Fibroblast of lung (primary cell): Measurements from ENCODE around the gene COL4A3.

Experiments used
- EZH2 ChIP-seq: IDR thresholded peaks from 2 replicates; pipeline ENCODE4 v1.5.1; 2012; ENCODE audit warnings: low read length, control low read depth, mild to moderate bottlenecking; ENCODE audit errors: missing control alignments
- TF ChIP-seq, protein P1 (sequence below), 2 donors: IDR thresholded peaks in 1 of 2; conservative IDR thresholded peaks in 1 of 2; 1 replicate in 1 of 2; 2 replicates in 1 of 2; pipeline ENCODE4 v1.5.1; 2011 to 2012; ENCODE audit warnings: low read length in 2 of 2, control low read depth in 1 of 2, inconsistent platforms in 1 of 2, low read depth in 1 of 2, mild to moderate bottlenecking in 1 of 2

DNA sequence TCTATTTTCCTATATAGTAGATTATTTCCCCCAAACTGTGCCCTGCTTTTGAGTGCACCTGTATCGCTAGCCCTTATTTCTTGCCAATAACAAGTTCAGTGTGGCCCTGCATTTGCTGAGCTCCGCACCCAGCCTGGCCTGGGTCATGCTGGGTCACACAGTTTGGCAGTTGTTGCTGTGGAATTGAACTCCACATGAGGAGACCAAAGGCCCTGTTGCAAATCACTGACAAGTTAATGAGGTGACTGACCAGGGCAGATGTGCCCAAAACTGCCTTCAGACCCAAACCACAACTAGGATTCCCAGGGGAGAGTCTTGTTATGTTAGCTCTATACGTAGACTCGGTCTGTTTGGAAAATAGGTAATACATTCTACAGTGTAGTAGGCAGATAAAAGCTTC is 31.4 kb upstream of the COL4A3 start:
- TF ChIP-seq, protein P1, sequence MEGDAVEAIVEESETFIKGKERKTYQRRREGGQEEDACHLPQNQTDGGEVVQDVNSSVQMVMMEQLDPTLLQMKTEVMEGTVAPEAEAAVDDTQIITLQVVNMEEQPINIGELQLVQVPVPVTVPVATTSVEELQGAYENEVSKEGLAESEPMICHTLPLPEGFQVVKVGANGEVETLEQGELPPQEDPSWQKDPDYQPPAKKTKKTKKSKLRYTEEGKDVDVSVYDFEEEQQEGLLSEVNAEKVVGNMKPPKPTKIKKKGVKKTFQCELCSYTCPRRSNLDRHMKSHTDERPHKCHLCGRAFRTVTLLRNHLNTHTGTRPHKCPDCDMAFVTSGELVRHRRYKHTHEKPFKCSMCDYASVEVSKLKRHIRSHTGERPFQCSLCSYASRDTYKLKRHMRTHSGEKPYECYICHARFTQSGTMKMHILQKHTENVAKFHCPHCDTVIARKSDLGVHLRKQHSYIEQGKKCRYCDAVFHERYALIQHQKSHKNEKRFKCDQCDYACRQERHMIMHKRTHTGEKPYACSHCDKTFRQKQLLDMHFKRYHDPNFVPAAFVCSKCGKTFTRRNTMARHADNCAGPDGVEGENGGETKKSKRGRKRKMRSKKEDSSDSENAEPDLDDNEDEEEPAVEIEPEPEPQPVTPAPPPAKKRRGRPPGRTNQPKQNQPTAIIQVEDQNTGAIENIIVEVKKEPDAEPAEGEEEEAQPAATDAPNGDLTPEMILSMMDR (conservative IDR thresholded peaks at IDR 0.05 in 1 of 2, IDR thresholded peaks at IDR 0.05 in 1 of 2; ENCODE audit: low read depth in 1 of 2, low read length in 2 of 2): no peak
- no peak for TF ChIP-seq EZH2
